Pancreas (tissue), 10 donors: ENCODE measurements around the gene DPYSL5. TPM values are rescaled to one million over a fixed set of nuclear protein-coding genes. Genes with fewer than 3 reads are reported as not detected.
"Not testable (repeated sequence)": the region's sequence is repeated elsewhere in the genome, so short reads cannot be mapped to it uniquely, and the experiment has no call there.

Experiments
- ATAC-seq, 4 donors: fragments of 200-7000 bp; cut with Tn5 transposase; one replicate each; pipeline versions ENCODE4 v1.8.0 to v1.9.1; 2020; ENCODE audit warnings: mild to moderate bottlenecking in 4 of 4, moderate library complexity in 4 of 4
- DNase-seq, 6 donors: peaks; one replicate each; pipeline ENCODE4 v3.0.0-alpha.2; 2020
- FAIRE-seq: peaks from 2 replicates; lab custom pipeline; 2012; peaks lifted over from hg19 to GRCh38; lab: Jason Lieb, UNC
- H3K27ac ChIP-seq, 4 donors: fragments of 200-600 bp; sonication (generic); 1 replicate in 3 of 4; 2 replicates in 1 of 4; pipeline versions ENCODE4 v1.5.0 to v1.8.0; 2020
- H3K27me3 ChIP-seq, 4 donors: fragments of 200-600 bp; one replicate each; pipeline ENCODE4 v1.8.0; 2021
- H3K36me3 ChIP-seq, 3 donors: fragments of 200-600 bp; sonication (generic) in 1 of 3; one replicate each; pipeline versions ENCODE4 v1.5.0 to v1.8.0; 2020 to 2021
- H3K4me1 ChIP-seq, 3 donors: fragments of 200-600 bp; one replicate each; pipeline ENCODE4 v1.8.0; 2021
- H3K4me3 ChIP-seq, 4 donors: fragments of 200-600 bp; sonication (generic) in 2 of 4; one replicate each; pipeline versions ENCODE4 v1.5.0 to v1.8.0; 2020 to 2021
- H3K9me3 ChIP-seq, 4 donors: fragments of 200-600 bp; one replicate each; pipeline ENCODE4 v1.8.0; 2021
- WGBS, 2 donors: extraction: QIAGEN DNeasy Blood & Tissue Kit; methylation state at CpG; one replicate each; pipeline ENCODE4 v1.1.7; 2013; 5-methylcytosine and 5-hydroxymethylcytosine counted together
- intact Hi-C, 3 donors: fragments of 100-400 bp; cut with DNase I; formaldehyde crosslinking; loops; one replicate each; pipeline versions ENCODE4 v1.11.1 to v1.14.2; 2022
- polyA plus RNA-seq, 2 donors: library from polyadenylated mRNA; stranded (reverse); fragments of 200-250 nt; gene quantifications; one replicate each; pipeline ENCODE4 v1.2.3, GENCODE V29; 2013
- total RNA-seq, 6 donors: library from RNA; stranded (reverse); fragmentation: NEBNext Ultra II Directional in 4 of 6; extraction: Animal tissue kit (Norgen Biotek cat#: 25700) in 4 of 6; gene quantifications; one replicate each; pipeline versions ENCODE4 v1.2.1 to v1.2.4, GENCODE V29; 2021 to 2023
- TF ChIP-seq, protein P1 (sequence below), 4 donors: fragments of 200-600 bp; sonication (generic) in 3 of 4; IDR thresholded peaks; one replicate each; pipeline versions ENCODE4 v1.5.0 to v1.8.0; 2021; ENCODE audit warnings: antibody characterized with exemption in 4 of 4
- donor health status: healthy with polysubstance abuse.
- donor health status: DM: no; HTN: no; CAD: no; lungs with moderate emphysema.
- donor health status: DM: no; HTN: no; CAD: no.
- donor health status: control.
- donor health status: control.
- donor health status: Bipolar disorder and iron deficiency.
- donor health status: DM: yes; HTN: yes; CAD: no.
- donor health status: DM: no; HTN: no; CAD: no.
- donor health status: DM: no; HTN: no; CAD: no.
- donor health status: DM: yes; HTN: yes; CAD: no.

Gene DPYSL5
- total and polyA plus RNA-seq, 8 donors: 0.02 to 0.12 (median 0.09) TPM; not detected in 5

GRCh38 chr2:26917135-26917836 lies 69.4 kb downstream of the DPYSL5 start:
- Histone ChIP-seq H3K27me3 (peaks cover 0 to 4% (median 0%) of the 10 kb centered on the region in 4 donors), H3K4me1 (no peaks in the 10 kb centered on the region), H3K9me3 (no peaks in the 10 kb centered on the region), H3K27ac (no peak overlapping the region), H3K4me3 (no peak overlapping the region), H3K36me3 (no peaks in the 10 kb centered on the region)
- ATAC-seq (no peak), FAIRE-seq (no peak), DNase-seq (no peak)
- WGBS, 2 donors: 59 to 60% methylated on average over 5 of the region's 5 CpGs
- intact Hi-C loops: no loop called here
- TF ChIP-seq, protein P1, sequence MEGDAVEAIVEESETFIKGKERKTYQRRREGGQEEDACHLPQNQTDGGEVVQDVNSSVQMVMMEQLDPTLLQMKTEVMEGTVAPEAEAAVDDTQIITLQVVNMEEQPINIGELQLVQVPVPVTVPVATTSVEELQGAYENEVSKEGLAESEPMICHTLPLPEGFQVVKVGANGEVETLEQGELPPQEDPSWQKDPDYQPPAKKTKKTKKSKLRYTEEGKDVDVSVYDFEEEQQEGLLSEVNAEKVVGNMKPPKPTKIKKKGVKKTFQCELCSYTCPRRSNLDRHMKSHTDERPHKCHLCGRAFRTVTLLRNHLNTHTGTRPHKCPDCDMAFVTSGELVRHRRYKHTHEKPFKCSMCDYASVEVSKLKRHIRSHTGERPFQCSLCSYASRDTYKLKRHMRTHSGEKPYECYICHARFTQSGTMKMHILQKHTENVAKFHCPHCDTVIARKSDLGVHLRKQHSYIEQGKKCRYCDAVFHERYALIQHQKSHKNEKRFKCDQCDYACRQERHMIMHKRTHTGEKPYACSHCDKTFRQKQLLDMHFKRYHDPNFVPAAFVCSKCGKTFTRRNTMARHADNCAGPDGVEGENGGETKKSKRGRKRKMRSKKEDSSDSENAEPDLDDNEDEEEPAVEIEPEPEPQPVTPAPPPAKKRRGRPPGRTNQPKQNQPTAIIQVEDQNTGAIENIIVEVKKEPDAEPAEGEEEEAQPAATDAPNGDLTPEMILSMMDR (IDR thresholded peaks at IDR 0.05): no peak

GRCh38 chr2:26921323-26921722 lies 73.4 kb downstream of the DPYSL5 start:
- Histone ChIP-seq H3K36me3 (no peaks in the 10 kb centered on the region), H3K4me1 (no peaks in the 10 kb centered on the region), H3K27me3 (peaks cover 0 to 6% (median 0%) of the 10 kb centered on the region in 4 donors), H3K9me3 (no peaks in the 10 kb centered on the region), H3K4me3 (no peak overlapping the region), H3K27ac (no peak overlapping the region)
- DNase-seq (no peak), FAIRE-seq (no peak), ATAC-seq (no peak)
- intact Hi-C loops: no loop called here
- WGBS, 2 donors: 80 to 90% methylated on average over 5 of the region's 5 CpGs
- TF ChIP-seq, protein P1 (IDR thresholded peaks at IDR 0.05): no peak

- DNase-seq (peak in 3 of 6 donors; percentile 18 to 41 (median 41)), FAIRE-seq (no peak), ATAC-seq (peak; percentile 50 to 96 (median 88))
- H3K4me1 ChIP-seq: no peaks in the 10 kb centered on the region
- no peaks in the 10 kb centered on the region for H3K36me3 ChIP-seq
- H3K27ac ChIP-seq: no peak overlapping the region
- H3K27me3 ChIP-seq: peaks cover 0 to 6% (median 0%) of the 10 kb centered on the region in 4 donors
- intact Hi-C loops: no loop called here
- H3K9me3 ChIP-seq: no peaks in the 10 kb centered on the region
- H3K4me3 ChIP-seq: no peak overlapping the region
- WGBS, 2 donors: 5 to 10% methylated on average over 8 of the region's 8 CpGs
- TF ChIP-seq, protein P1 (IDR thresholded peaks at IDR 0.05): peak in 3 of 4 donors; percentile 9 to 48 (median 30)
These were observed 74.7 kb downstream of the DPYSL5 start for GRCh38 chr2:26922405-26923188.

- H3K27me3 ChIP-seq, H3K27ac ChIP-seq, H3K4me1 ChIP-seq, H3K36me3 ChIP-seq, H3K9me3 ChIP-seq, ATAC-seq, FAIRE-seq, intact Hi-C loops, H3K4me3 ChIP-seq, DNase-seq: not testable (repeated sequence)
- 47 to 50% methylated on average over 1 of the region's 1 CpG for WGBS, 2 donors
These were observed 75.2 kb downstream of the DPYSL5 start for GRCh38 chr2:26923189-26923466.

DNA sequence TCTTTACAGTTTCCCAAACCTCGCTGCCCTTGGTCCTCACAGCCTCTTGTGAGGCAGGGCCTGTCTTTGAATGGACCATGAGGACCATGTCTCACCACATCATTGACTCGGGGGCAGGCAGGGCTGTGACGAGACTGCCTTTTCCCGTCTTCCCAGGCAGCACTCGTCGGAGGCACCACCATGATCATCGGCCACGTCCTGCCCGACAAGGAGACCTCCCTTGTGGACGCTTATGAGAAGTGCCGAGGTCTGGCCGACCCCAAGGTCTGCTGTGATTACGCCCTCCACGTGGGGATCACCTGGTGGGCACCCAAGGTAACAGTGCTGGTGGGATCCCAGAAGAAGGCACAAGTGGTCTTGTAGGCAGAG lies 76.8 kb downstream of the DPYSL5 start:
- H3K27ac ChIP-seq: no peak overlapping the region
- intact Hi-C loops: no loop called here
- ATAC-seq (no peak), FAIRE-seq (no peak), DNase-seq (no peak)
- no peak overlapping the region for H3K4me3 ChIP-seq
- TF ChIP-seq, protein P1 (IDR thresholded peaks at IDR 0.05): no peak
- no peaks in the 10 kb centered on the region for H3K36me3 ChIP-seq
- H3K9me3 ChIP-seq: no peaks in the 10 kb centered on the region
- 84 to 90% methylated on average over 14 of the region's 14 CpGs for WGBS, 2 donors
- H3K4me1 ChIP-seq: no peaks in the 10 kb centered on the region
- peaks cover 0 to 6% (median 0%) of the 10 kb centered on the region in 4 donors for H3K27me3 ChIP-seq
